Endometrial microvascular endothelial cells (primary cell): ENCODE measurements around the gene TGFA. TPM values are rescaled to one million over a fixed set of nuclear protein-coding genes. Genes with fewer than 3 reads are reported as not detected.

ENCODE experiments used
- in situ Hi-C: cut with HindIII; loops from 2 replicates; pipeline ENCODE4 v1.10.0; 2017; ENCODE audit warnings: low sequenced_read_pairs, low pct_unique_long_range_greater_than_20kb; ENCODE audit errors: inconsistent ontology term
- total RNA-seq: library from RNA; depleted of rRNA; stranded (reverse); fragments of >200 nt; gene quantifications from one replicate; pipeline ENCODE4 v1.2.3, GENCODE V29; 2015; ENCODE audit errors: inconsistent ontology term

TGFA gene
- total RNA-seq, 1 donor from 2014 or later, result not detected

DNA sequence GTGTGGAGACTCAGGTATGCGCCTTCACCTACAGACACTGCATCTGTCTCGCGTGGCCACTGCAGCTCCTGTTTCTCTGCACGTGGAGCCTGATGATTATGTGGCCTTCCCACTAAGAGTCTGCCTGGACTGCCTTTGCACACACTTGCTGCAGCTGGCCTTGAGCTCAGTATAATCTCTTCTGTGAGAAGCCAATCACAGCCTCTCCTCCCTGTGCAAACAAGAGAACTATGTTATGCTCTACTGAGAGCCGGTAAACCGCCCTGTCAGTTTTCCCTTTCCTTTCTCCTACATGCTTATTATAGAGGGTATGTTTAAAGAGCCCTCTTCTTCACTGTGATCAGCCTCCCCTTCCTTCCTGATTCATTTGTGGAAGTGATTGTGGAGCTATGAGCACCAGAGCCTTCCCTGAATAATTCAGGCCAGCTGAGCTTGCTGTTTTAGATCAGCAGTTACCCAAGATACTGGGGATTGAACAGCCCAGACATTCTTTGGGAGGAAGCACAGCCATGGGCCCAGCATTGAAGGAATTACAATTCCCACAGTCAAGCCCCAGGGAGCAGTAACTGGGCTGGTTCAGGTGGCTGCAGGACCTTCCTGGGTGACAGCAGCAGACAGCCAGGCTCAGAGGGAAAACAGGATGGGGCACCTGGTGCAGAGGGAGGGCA, 3.7 kb upstream of the TGFA start:
- in situ Hi-C loops, result loop anchor here (25.0 kb wide), 1 partner anchor 95 kb away; no protein-coding TSS in a partner anchor

GRCh38 chr2:70556608-70557007, 3.0 kb upstream of the TGFA start:
- in situ Hi-C loops, result loop anchor here (25.0 kb wide), 1 partner anchor 94 kb away; no protein-coding TSS in a partner anchor

DNA sequence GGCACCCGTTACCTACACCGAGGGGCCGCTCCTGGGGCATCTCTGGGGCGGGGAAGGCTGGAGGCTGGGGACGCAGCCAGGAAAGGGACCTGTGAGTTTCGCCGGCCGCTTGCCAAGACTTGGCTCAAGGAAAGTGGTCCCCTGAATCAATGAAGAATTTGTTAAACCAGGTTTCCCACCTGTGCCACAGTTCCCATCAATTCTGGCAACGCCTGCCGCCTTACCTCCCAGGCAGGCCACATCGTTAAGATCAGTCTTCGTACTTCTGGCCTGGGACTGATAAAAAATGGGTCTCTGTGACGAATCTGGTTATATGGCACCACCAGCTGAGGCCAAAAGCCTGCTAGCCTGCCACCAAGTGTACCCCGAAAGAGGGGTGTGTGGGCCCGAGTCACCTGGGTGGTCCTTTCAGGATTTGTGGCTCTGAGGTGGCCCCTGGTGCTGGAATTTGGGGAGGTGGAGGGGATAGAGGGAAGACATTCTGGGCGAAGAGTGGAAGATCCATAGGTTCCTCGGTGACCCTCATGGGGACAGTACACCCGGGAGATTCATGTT, 789 bp upstream of the TGFA start:
- in situ Hi-C loops, result loop anchor here (25.0 kb wide), 1 partner anchor 92 kb away; no protein-coding TSS in a partner anchor

DNA sequence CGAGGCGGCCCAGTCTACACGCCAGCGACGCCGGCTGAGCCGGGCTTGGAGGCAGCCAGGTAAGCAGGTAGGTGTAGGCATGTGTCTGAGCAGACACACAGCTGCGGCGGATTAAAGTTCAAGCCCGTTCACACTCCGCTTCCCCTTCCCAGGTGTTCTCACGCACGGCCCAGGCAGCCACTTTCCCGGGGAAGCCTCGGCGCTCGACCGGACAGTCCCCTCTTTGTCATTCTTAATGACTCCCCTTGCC, 367 bp downstream of the TGFA start:
- in situ Hi-C loops, result loop anchor here (25.0 kb wide), 1 partner anchor 91 kb away; no protein-coding TSS in a partner anchor

DNA sequence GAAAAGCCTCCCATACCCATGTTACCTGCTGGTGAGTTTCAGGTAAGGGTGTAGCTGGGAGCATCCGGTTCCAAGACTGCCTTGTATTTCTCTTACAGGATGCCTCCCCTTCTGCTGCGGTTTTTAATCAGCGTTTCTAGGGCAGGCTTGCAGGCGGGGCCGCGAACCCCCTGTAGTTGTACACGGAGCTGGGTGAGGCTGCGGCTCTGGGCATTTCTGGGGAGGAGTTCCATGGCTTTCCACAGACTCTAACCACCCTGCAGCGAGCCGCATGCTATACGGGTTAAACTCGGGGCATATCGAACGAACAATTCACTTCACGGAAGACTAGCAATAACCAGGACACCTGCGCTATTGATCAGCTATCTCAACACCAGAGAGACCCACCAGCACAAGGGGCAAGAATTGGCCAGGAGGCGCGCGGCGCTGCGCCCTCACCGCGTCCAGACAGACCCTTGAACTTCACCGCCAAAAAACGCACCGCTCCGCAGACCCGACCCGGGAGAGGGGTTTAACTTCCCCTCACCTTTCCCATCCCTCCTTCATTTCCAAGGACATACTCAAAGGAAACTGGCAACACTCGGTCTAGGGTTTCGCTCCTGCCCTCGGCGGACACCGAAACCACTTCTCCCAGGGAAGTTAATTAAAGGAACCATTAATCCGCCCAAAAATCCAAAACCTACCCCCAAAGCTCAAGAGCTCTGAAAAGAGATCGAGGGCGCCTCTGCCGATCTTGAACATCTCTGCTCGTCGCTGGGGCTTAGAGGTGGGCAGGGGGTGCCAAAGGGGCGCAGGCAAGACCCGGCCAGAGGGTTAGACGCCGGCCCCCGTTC, 909 bp downstream of the TGFA start:
- in situ Hi-C loops, result loop anchor here (25.0 kb wide), 1 partner anchor 90 kb away; no protein-coding TSS in a partner anchor

GRCh38 chr2:70551167-70551566, 2.5 kb downstream of the TGFA start:
- in situ Hi-C loops, result loop anchor here (25.0 kb wide), 1 partner anchor 89 kb away; no protein-coding TSS in a partner anchor

GRCh38 chr2:70549962-70550361, 3.7 kb downstream of the TGFA start:
- in situ Hi-C loops, result loop anchor here (25.0 kb wide), 1 partner anchor 88 kb away; no protein-coding TSS in a partner anchor

- in situ Hi-C loops, result no loop called here
Observed at GRCh38 chr2:70549064-70549710, 4.4 kb downstream of the TGFA start.

- in situ Hi-C loops, result no loop called here
Observed at GRCh38 chr2:70548233-70548632, 5.4 kb downstream of the TGFA start.

- in situ Hi-C loops, result no loop called here
Observed at GRCh38 chr2:70546885-70547284, 6.7 kb downstream of the TGFA start.

DNA sequence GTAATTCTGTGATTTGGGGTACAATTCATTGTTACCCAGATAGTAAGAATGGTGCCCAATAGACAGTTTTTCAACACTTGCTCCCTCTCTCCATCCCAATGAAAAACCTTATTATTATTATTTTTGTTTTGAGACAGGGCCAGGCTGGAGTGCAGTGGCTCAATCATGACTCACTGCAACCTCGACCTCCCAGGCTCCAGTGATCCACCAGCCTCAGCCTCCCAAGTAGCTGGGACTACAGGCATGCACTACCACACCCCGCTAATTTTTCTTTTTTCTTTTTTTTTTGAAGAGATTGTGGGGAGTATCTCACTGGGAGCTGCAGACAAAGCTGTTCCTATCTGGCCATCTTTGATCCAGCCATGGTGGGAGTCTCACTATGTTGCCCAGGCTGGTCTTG, 7.2 kb downstream of the TGFA start:
- in situ Hi-C loops, result no loop called here

- in situ Hi-C loops, result no loop called here
Observed at GRCh38 chr2:70541481-70542020, 12.1 kb downstream of the TGFA start.

DNA sequence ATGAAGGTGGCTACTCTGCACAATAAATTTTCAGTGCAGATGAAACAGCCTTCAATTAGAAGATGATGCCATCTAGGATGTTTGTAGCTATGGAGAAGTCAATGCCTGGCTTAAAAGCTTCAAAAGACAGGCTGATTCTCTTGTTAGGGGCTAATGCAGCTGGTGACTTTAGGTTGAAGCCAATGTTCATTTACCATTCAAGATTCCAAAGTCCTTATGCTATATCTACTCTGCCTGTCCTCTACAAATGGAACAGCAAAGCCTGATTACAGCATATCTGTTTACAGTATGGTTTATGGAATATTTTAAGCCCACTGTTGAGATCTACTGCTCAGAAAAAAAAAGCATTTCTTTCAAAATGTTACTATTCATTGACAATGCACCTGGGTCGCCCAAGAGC, 15.8 kb downstream of the TGFA start:
- in situ Hi-C loops, result no loop called here

DNA sequence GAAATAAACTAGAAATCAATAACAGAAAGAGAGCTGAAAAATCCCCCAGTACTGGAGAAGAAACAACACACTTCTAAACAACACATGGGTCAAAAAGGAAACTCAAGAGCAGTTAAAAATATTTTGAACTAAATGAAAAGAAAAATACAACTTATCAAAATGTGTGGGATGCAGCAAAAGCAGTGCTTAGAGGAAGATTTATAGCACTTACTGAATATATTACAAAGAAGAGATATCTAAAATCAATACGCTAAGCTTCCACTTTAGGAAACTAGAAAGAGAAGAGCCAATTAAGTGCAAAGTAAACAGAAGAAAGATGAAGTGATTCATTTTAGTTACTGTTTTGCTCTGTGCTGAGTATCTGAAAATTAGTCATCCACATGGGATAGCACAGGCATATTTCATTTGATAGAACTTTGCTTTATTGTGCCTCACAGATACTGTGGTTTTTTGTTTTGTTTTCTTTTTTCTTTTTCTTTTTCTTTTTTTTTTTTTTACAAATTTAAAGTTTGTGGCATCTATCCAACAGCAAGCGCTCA, 17.0 kb downstream of the TGFA start:
- in situ Hi-C loops, result no loop called here

DNA sequence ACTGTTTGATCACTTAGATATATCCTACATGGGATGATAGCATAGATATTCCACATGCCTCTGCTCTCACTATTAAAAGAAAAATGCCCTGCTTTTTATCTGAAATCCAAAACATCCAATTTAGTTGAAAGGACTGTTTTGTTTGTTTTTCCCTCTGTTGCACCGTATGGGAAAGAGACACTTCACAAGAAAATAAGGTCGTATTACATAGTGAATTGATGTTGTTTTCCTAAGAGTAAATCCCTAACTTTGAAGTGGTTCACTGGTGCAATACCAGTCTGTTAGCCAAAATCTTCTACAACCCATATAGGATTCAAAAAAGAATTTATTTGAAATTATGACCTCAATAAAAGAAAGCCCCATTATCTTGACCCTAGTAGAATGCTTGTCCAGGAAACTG, 18.1 kb downstream of the TGFA start:
- in situ Hi-C loops, result no loop called here

GRCh38 chr2:70534183-70534836, 19.3 kb downstream of the TGFA start:
- in situ Hi-C loops, result no loop called here

GRCh38 chr2:70532244-70532935, 21.2 kb downstream of the TGFA start:
- in situ Hi-C loops, result no loop called here
